PC-3 (cell line): ENCODE results near the gene PIGX. TPM values are rescaled to one million over a fixed set of nuclear protein-coding genes. Genes with fewer than 3 reads are reported as not detected.
A peak's percentile ranks its signal among the peaks of the same experiment; 100 is the strongest.

Source experiments
- ATAC-seq: fragments of 200-7000 bp; cut with Tn5 transposase; 2 replicates; pipeline ENCODE4 v1.9.1; 2020; ENCODE audit warnings: mild to moderate bottlenecking, moderate library complexity
- BruUV-seq: library from RNA; stranded (reverse); fragments of 400-500 nt; replicated peaks from 2 replicates; lab custom pipeline; 2021; lab: Mats Ljungman, UMichigan
- CTCF ChIA-PET: fragments of 300-600 bp; sonication (Branson Sonifier 250); formaldehyde crosslinking; loops from one replicate; lab custom pipeline; 2022; ENCODE audit warnings: antibody characterized with exemption; lab: Charles Lee
- POLR2A ChIA-PET: fragments of 300-600 bp; sonication (Branson Sonifier 250); formaldehyde crosslinking; loops from one replicate; lab custom pipeline; 2022; ENCODE audit warnings: antibody characterized with exemption; ENCODE audit not compliant: unreplicated experiment; lab: Charles Lee
- DNase-seq: peaks from one replicate; pipeline ENCODE4 v3.0.0-alpha.2; 2015
- H2AFZ ChIP-seq: fragments of 300-600 bp; sonication (generic); 2 replicates; pipeline ENCODE4 v1.6.0; 2016; ENCODE audit warnings: antibody characterized with exemption, low read length
- H3F3A ChIP-seq: fragments of 300-600 bp; sonication (generic); one replicate; pipeline ENCODE4 v1.6.0; 2017; ENCODE audit warnings: antibody characterized with exemption, low read length, control low read depth, mild to moderate bottlenecking; ENCODE audit not compliant: unreplicated experiment
- H3K27ac ChIP-seq: fragments of 300-600 bp; sonication (generic); 2 replicates; pipeline ENCODE4 v1.5.1; 2016; ENCODE audit warnings: mild to moderate bottlenecking, low read length
- H3K27me3 ChIP-seq: fragments of 300-600 bp; sonication (generic); 2 replicates; pipeline ENCODE4 v1.6.1; 2016; ENCODE audit warnings: low read length, mixed read lengths
- H3K36me3 ChIP-seq: fragments of 300-600 bp; sonication (generic); 2 replicates; pipeline ENCODE4 v1.6.1; 2016; ENCODE audit warnings: low read depth, mixed run types, low read length, mixed read lengths
- H3K4me1 ChIP-seq: fragments of 300-600 bp; sonication (generic); 2 replicates; pipeline ENCODE4 v1.5.1; 2016; ENCODE audit warnings: low read length; ENCODE audit not compliant: insufficient read depth
- H3K4me2 ChIP-seq: fragments of 300-600 bp; sonication (generic); 2 replicates; pipeline ENCODE4 v1.6.0; 2016; ENCODE audit warnings: low read length
- H3K4me3 ChIP-seq: fragments of 300-600 bp; sonication (generic); 2 replicates; pipeline ENCODE4 v1.5.1; 2016; ENCODE audit warnings: mild to moderate bottlenecking, low read length, mixed read lengths
- H3K79me2 ChIP-seq: fragments of 300-600 bp; sonication (generic); 2 replicates; pipeline ENCODE4 v1.6.1; 2017; ENCODE audit warnings: low read length, mixed read lengths
- H3K9ac ChIP-seq: fragments of 300-600 bp; sonication (generic); 2 replicates; pipeline ENCODE4 v1.6.0; 2016; ENCODE audit warnings: mild to moderate bottlenecking, low read length
- H3K9me2 ChIP-seq: fragments of 300-600 bp; sonication (generic); replicated peaks from 2 replicates; pipeline ENCODE4 v1.6.1; 2016; ENCODE audit warnings: mixed run types, low read length, mixed read lengths
- H3K9me3 ChIP-seq: fragments of 300-600 bp; sonication (generic); 2 replicates; pipeline ENCODE4 v1.6.1; 2016; ENCODE audit warnings: low read length, mixed read lengths
- H4K20me1 ChIP-seq: fragments of 300-600 bp; sonication (generic); 2 replicates; pipeline ENCODE4 v1.6.1; 2016; ENCODE audit warnings: low read length, mixed read lengths
- EZH2 ChIP-seq: fragments of 300-600 bp; sonication (generic); IDR thresholded peaks from one replicate; pipeline ENCODE4 v1.6.1; 2017; ENCODE audit warnings: antibody characterized with exemption, mild to moderate bottlenecking, low read length; ENCODE audit not compliant: unreplicated experiment
- EZH2phosphoT487 ChIP-seq: fragments of 300-600 bp; sonication (generic); IDR thresholded peaks from 2 replicates; pipeline ENCODE4 v1.6.1; 2018; ENCODE audit warnings: mild to moderate bottlenecking, antibody characterized with exemption, low read length, borderline replicate concordance
- intact Hi-C: fragments of 100-400 bp; cut with micrococcal nuclease; formaldehyde crosslinking; loops from 2 replicates; pipeline ENCODE4 v1.9.0; 2023
- total RNA-seq: library from RNA; depleted of rRNA; stranded (reverse); fragments of >200 nt; gene quantifications from 2 replicates; pipeline ENCODE4 v1.2.3, GENCODE V29; 2014
- TF ChIP-seq, protein P1 (sequence below): fragments of 300-600 bp; sonication (generic); conservative IDR thresholded peaks from 2 replicates; pipeline ENCODE4 v1.5.1; 2017; ENCODE audit warnings: antibody characterized with exemption, low read depth, mild to moderate bottlenecking, low read length

Gene PIGX
- total RNA-seq, 1 experiment from 2014 or later = 22.5 TPM

GRCh38 chr3:196677931-196678330 lies 34.2 kb upstream of the PIGX start:
- POLR2A ChIA-PET = no interaction called here
- H3K27me3 ChIP-seq = peaks cover 6% of the 10 kb centered on the region; the same call in 1 of the 2 replicates
- ATAC-seq (no peak), DNase-seq (no peak)
- TF ChIP-seq, protein P1, sequence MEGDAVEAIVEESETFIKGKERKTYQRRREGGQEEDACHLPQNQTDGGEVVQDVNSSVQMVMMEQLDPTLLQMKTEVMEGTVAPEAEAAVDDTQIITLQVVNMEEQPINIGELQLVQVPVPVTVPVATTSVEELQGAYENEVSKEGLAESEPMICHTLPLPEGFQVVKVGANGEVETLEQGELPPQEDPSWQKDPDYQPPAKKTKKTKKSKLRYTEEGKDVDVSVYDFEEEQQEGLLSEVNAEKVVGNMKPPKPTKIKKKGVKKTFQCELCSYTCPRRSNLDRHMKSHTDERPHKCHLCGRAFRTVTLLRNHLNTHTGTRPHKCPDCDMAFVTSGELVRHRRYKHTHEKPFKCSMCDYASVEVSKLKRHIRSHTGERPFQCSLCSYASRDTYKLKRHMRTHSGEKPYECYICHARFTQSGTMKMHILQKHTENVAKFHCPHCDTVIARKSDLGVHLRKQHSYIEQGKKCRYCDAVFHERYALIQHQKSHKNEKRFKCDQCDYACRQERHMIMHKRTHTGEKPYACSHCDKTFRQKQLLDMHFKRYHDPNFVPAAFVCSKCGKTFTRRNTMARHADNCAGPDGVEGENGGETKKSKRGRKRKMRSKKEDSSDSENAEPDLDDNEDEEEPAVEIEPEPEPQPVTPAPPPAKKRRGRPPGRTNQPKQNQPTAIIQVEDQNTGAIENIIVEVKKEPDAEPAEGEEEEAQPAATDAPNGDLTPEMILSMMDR = no peak
- TF ChIP-seq EZH2phosphoT487 = no peak
- no peak for TF ChIP-seq EZH2
- no peak overlapping the region for H3K4me2 ChIP-seq
- no peaks in the 10 kb centered on the region for H3K4me1 ChIP-seq
- no peaks in the 10 kb centered on the region for H3K36me3 ChIP-seq
- H3K9ac ChIP-seq = no peak overlapping the region
- no peaks in the 10 kb centered on the region for H3K9me2 ChIP-seq
- no peaks in the 10 kb centered on the region for H3K9me3 ChIP-seq
- no peaks in the 10 kb centered on the region for H3K79me2 ChIP-seq
- no peak overlapping the region for H2AFZ ChIP-seq
- H3K4me3 ChIP-seq = no peak overlapping the region
- no peak overlapping the region for H3K27ac ChIP-seq
- CTCF ChIA-PET = no interaction called here
- H3F3A ChIP-seq = no peaks in the 10 kb centered on the region
- intact Hi-C loops = no loop called here
- no TSS peak for BruUV-seq
- no peaks in the 10 kb centered on the region for H4K20me1 ChIP-seq

DNA sequence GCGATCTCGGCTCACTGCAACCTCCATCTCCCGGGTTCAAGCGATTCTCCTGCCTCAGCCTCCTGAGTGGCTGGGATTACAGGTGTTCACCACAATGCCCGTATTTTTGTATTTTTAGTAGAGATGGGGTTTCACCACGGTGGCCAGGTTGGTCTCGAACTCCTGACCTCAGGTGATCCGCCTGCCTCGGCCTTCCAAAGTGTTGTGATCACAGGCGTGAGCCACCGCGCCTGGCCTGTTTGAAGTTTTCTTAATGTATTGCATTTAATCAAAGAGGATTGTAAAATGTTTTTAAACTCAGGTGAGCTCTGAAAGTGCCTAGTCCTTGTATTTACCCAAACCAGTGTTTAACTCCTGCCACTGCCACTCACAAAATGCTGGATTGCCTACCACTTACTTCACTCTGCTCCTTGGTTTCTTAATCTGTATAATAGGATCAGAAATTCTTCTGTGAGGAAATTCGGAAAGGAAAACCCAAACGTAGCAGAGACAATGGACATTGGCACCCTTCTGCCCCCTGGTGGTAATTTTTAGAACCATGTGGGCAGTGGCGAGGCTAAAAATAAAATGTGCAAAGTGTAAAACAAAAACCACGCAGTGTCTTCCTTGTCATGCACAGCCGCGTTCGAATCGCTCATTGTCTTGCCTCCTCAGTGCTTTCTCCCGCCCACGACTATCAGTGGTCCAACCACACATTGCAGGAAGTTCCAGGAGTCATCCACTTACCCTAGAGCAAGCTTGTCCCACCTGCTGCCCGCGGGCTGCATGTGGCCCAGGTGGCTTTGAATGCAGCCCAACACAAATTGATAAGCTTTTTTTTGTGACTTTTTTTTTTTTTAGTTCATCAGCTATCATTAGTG lies 27.4 kb upstream of the PIGX start:
- POLR2A ChIA-PET = no interaction called here

More for the DNA sequence above, 27.4 kb upstream of the PIGX start:
- Histone ChIP-seq H3F3A (no peaks in the 10 kb centered on the region), H4K20me1 (no peaks in the 10 kb centered on the region), H3K27me3 (0 out of 2 replicates have a peak, but pooled peaks cover 3% of the 10 kb centered on the region), H3K79me2 (no peaks in the 10 kb centered on the region), H3K4me1 (no peaks in the 10 kb centered on the region), H3K9ac (no peak overlapping the region), H3K9me3 (no peaks in the 10 kb centered on the region), H3K9me2 (no peaks in the 10 kb centered on the region), H3K27ac (no peak overlapping the region), H3K4me3 (0 out of 2 replicates have a peak overlapping the region, but pooled peaks have one; percentile 21), H3K36me3 (no peaks in the 10 kb centered on the region), H3K4me2 (peak overlapping the region; percentile 67), H2AFZ (peak overlapping the region; percentile 76)
- DNase-seq (peak; percentile 80), ATAC-seq (peak; percentile 88)
- BruUV-seq = no TSS peak
- CTCF ChIA-PET = interaction anchor here (1.5 kb wide), 1 partner anchor 75 kb away, joined by 22 read pairs; no protein-coding TSS in a partner anchor
- TF ChIP-seq, protein P1 = peak; percentile 88
- TF ChIP-seq EZH2phosphoT487 = no peak
- TF ChIP-seq EZH2 = no peak
- intact Hi-C loops = loop anchor here (1.0 to 10.0 kb wide), 3 partner anchors 75 to 430 kb away; no protein-coding TSS in a partner anchor
